ENCODE results near the gene NFE2L3. TPM values are rescaled to one million over a fixed set of nuclear protein-coding genes. Genes with fewer than 3 reads are reported as not detected.

NFE2L3 gene, protein sequence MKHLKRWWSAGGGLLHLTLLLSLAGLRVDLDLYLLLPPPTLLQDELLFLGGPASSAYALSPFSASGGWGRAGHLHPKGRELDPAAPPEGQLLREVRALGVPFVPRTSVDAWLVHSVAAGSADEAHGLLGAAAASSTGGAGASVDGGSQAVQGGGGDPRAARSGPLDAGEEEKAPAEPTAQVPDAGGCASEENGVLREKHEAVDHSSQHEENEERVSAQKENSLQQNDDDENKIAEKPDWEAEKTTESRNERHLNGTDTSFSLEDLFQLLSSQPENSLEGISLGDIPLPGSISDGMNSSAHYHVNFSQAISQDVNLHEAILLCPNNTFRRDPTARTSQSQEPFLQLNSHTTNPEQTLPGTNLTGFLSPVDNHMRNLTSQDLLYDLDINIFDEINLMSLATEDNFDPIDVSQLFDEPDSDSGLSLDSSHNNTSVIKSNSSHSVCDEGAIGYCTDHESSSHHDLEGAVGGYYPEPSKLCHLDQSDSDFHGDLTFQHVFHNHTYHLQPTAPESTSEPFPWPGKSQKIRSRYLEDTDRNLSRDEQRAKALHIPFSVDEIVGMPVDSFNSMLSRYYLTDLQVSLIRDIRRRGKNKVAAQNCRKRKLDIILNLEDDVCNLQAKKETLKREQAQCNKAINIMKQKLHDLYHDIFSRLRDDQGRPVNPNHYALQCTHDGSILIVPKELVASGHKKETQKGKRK
- 1.6 and 1.7 TPM in 2 replicates for polyA plus RNA-seq

DNA sequence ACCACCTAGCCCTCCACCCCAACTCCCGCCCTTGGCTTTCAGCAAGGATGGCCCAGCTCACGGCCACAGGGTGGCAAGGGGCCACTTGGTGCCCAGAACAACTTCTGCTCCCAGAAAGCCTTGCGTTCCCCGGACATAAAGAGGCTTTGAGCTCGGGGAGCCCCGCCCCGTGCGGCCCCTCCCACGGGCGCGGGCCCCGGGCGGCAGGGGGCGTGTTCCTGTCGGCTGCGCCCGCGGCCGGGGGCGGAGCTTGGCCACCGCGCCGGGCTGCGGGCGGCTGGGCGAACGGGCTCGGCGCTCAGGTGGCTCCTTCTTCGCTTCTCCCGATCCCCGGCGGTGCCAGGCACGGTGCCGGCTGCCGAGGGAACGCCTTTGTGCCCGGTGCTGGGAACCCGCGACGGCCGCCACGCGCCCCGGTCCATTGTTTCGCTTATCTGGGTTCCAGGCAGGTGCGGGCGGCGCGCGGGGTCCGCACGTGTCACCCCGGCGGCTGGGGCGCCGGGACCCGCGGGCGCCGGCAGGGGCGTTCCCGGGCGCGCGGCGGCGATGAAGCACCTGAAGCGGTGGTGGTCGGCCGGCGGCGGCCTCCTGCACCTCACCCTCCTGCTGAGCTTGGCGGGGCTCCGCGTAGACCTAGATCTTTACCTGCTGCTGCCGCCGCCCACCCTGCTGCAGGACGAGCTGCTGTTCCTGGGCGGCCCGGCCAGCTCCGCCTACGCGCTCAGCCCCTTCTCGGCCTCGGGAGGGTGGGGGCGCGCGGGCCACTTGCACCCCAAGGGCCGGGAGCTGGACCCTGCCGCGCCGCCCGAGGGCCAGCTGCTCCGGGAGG, at the start of gene NFE2L3:
NFE2L3 (plus strand) TSS at position 246 of the 829 bp plus-strand sequence; CDS start at position 547, 301 bp downstream.

DNA sequence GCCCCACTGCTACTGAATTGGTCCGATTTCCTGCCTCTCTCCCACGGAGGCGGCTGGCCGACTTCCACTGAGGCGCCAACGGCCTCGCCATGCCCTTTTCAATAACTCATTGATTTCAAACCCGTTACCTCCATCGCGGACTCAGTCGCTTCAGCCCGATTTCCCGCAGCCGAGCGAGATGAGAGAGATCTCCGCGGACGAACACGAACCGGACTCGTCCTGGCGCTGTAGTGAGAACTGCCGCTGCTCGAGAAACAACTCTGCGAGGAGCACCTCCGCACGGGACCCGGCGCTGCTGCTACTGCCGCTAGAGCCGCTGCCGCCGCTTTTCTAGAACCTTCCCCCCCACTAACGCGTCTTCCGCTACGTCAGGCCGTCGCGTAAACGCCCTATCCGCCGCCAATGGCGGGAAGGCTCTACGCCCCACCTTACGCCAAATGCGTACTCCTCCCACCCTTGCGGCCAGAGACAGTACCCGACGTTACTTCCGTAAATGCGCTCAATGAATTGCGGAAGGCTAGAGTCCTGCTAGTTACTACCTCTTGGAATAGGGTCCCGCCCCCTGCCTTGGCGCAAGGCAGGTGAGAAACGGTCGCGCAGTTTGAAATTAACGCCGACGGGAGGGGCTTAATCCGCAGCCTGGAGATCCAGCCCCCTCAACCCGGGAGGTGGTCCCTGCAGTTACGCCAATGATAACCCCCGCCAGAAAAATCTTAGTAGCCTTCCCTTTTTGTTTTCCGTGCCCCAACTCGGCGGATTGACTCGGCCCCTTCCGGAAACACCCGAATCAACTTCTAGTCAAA, 48.6 kb downstream of the NFE2L3 start, which contains the start of gene HNRNPA2B1:
HNRNPA2B1 (minus strand) TSS at position 303 of the 803 bp plus-strand sequence; CDS start at position 134, 169 bp downstream.

DNA sequence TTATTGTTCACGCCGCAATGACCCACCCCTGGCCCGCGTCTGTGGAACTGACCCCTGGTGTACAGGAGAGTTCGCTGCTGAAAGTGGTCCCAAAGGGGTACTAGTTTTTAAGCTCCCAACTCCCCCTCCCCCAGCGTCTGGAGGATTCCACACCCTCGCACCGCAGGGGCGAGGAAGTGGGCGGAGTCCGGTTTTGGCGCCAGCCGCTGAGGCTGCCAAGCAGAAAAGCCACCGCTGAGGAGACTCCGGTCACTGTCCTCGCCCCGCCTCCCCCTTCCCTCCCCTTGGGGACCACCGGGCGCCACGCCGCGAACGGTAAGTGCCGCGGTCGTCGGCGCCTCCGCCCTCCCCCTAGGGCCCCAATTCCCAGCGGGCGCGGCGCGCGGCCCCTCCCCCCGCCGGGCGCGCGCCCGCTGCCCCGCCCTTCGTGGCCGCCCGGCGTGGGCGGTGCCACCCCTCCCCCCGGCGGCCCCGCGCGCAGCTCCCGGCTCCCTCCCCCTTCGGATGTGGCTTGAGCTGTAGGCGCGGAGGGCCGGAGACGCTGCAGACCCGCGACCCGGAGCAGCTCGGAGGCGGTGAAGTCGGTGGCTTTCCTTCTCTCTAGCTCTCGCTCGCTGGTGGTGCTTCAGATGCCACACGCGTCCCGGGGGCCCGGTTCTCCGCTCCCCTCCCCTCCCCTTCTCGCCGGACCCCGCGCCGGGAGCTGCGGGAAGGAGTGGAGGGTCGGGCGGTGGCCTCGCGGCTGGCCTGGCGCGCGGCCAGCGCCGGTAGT, 49.4 kb downstream of the NFE2L3 start, which contains the start of gene CBX3:
CBX3 (plus strand) TSS at position 499 of the 772 bp plus-strand sequence. CDS start 1,254 bp downstream, outside the sequence.

Other genes with a start within 250 kb of the NFE2L3 start
- 263 and 298 TPM in 2 replicates for gene HNRNPA2B1, start 48.5 kb downstream of the NFE2L3 start, polyA plus RNA-seq
- 114 and 118 TPM in 2 replicates for gene CBX3, start 49.5 kb downstream of the NFE2L3 start, polyA plus RNA-seq
- 255 and 276 TPM in 2 replicates for gene SNX10, start 139.7 kb downstream of the NFE2L3 start, polyA plus RNA-seq

Measured in Purkinje cell (primary cell).